ENCODE data around the gene CBFA2T2. TPM values are rescaled to one million over a fixed set of nuclear protein-coding genes. Genes with fewer than 3 reads are reported as not detected.

CBFA2T2 gene
- total and polyA plus RNA-seq, 2 donors (not counting 3 experiments of a cell fraction or from before 2014, with no cell fraction given): 10.7 to 12.1 TPM

- no peaks in the 10 kb centered on the region for H3K9me1 ChIP-seq (replicated peaks; ENCODE audit: control insufficient read depth, extremely low read depth, insufficient read depth, low read length)
- TF ChIP-seq JUN (IDR thresholded peaks at IDR 0.05; ENCODE audit: borderline replicate concordance, insufficient read depth, insufficient read length, low read depth) (no peak), CTCF (IDR thresholded peaks at IDR 0.05; ENCODE audit: extremely low read depth in 1 of 2, insufficient read depth in 1 of 2, low read depth in 1 of 2, low read length in 2 of 2) (peak; percentile 96 to 98), POLR2AphosphoS5 (IDR thresholded peaks at IDR 0.05; ENCODE audit: insufficient read depth, low read depth, low read length) (peak; percentile 60)
- no peaks in the 10 kb centered on the region for H3K9me3 ChIP-seq (replicated peaks; ENCODE audit: control insufficient read depth, insufficient read depth, low read length)
- CTCF ChIA-PET: interaction anchor here (0.5 to 3.3 kb wide), 36 partner anchors 10 to 459 kb away, joined by 3 to 36 read pairs (median 4); partner anchors contain the start of genes CBFA2T2, CDK5RAP1, PXMP4 and SNTA1
- H4K20me1 ChIP-seq (replicated peaks; ENCODE audit: control insufficient read depth, extremely low read depth, insufficient read depth, low read length): no peaks in the 10 kb centered on the region
- DNase-seq (ENCODE audit: low read depth, low spot score) (peak; percentile 73), FAIRE-seq (peak; percentile 77)
- no TSS peak for BruUV-seq (replicated peaks)
- dilution Hi-C loops (cut with MboI; ENCODE audit: extremely low pct_ligation_motif_present, low sequenced_read_pairs) (no loop called here), intact Hi-C loops (cut with micrococcal nuclease) (loop anchor here (1.0 to 10.0 kb wide), 5 partner anchors 19 to 461 kb away; partner anchors contain the start of genes E2F1 and RALY)
- H3K4me1 ChIP-seq (ENCODE audit: control insufficient read depth, extremely low read depth, insufficient read depth, low read length): peaks cover 22% of the 10 kb centered on the region
- peak overlapping the region; percentile 19 for H2AFZ ChIP-seq (ENCODE audit: low read depth, low read length)
- H3K79me2 ChIP-seq (ENCODE audit: control insufficient read depth, insufficient read depth, low read length): no peaks in the 10 kb centered on the region
- H3K27me3 ChIP-seq (ENCODE audit: control insufficient read depth in 2 of 2, insufficient read depth in 2 of 2, low read length in 2 of 2): no peaks in the 10 kb centered on the region
- H3K4me2 ChIP-seq (ENCODE audit: insufficient read depth, low read length): peak overlapping the region; percentile 26
- no peak overlapping the region for H3K27ac ChIP-seq (ENCODE audit: insufficient read depth, low read depth, low read length)
- H3K9ac ChIP-seq (replicated peaks; ENCODE audit: extremely low read depth, insufficient read depth, low read length): no peak overlapping the region
- peak overlapping the region in 2 of 3 experiments; percentile 8 to 33 for H3K4me3 ChIP-seq (replicated peaks in 1 of 3; ENCODE audit: insufficient read depth in 1 of 3, low read depth in 1 of 3, low read length in 3 of 3)
- peaks cover 0 to 2% of the 10 kb centered on the region in 2 experiments for H3K36me3 ChIP-seq (ENCODE audit: control insufficient read depth in 2 of 2, extremely low read depth in 1 of 2, insufficient read depth in 2 of 2, low read length in 2 of 2)
- POLR2A ChIA-PET: interaction anchor here (1.2 to 1.4 kb wide), 2 partner anchors 14 to 178 kb away, joined by 3 to 4 read pairs; partner anchors contain the start of gene CBFA2T2
These were observed 178.0 kb downstream of the CBFA2T2 start for GRCh38 chr20:33667676-33668465.
